Small intestine (tissue), 7 donors: ENCODE results near the gene DCAF4. TPM values are rescaled to one million over a fixed set of nuclear protein-coding genes. Genes with fewer than 3 reads are reported as not detected.
"Not testable (repeated sequence)": the region's sequence is repeated elsewhere in the genome, so short reads cannot be mapped to it uniquely, and the experiment has no call there.

Source experiments
- DNase-seq, 2 donors: peaks; one replicate each; pipeline versions ENCODE4 v3.0.0 to v3.0.0-alpha.2; 2013
- FAIRE-seq: peaks from 2 replicates; lab custom pipeline; 2012; peaks lifted over from hg19 to GRCh38; lab: Jason Lieb, UNC
- H3K27ac ChIP-seq, 3 donors: one replicate each; pipeline ENCODE4 v1.5.1; 2013; ENCODE audit warnings: low read length in 2 of 3, mild to moderate bottlenecking in 2 of 3, control low read depth in 1 of 3, inconsistent platforms in 1 of 3, low read depth in 1 of 3, moderate library complexity in 1 of 3
- H3K27me3 ChIP-seq, 3 donors: one replicate each; pipeline ENCODE4 v1.6.1; 2013; ENCODE audit warnings: low read length in 3 of 3, inconsistent platforms in 1 of 3; ENCODE audit not compliant: control insufficient read depth in 3 of 3, insufficient read depth in 3 of 3
- H3K36me3 ChIP-seq, 3 donors: one replicate each; pipeline ENCODE4 v1.6.1; 2013; ENCODE audit warnings: low read length in 3 of 3, inconsistent platforms in 1 of 3, low read depth in 1 of 3, mild to moderate bottlenecking in 1 of 3, moderate library complexity in 1 of 3; ENCODE audit not compliant: control insufficient read depth in 3 of 3, insufficient read depth in 2 of 3
- H3K4me1 ChIP-seq, 3 donors: one replicate each; pipeline ENCODE4 v1.6.1; 2013; ENCODE audit warnings: low read length in 2 of 3, inconsistent platforms in 1 of 3, low read depth in 1 of 3, mild to moderate bottlenecking in 1 of 3, moderate library complexity in 1 of 3; ENCODE audit not compliant: control insufficient read depth in 3 of 3, insufficient read depth in 2 of 3
- H3K4me3 ChIP-seq, 3 donors: one replicate each; pipeline ENCODE4 v1.5.1; 2013; ENCODE audit warnings: low read length in 3 of 3, control low read depth in 1 of 3, inconsistent platforms in 1 of 3, low read depth in 1 of 3, mild to moderate bottlenecking in 1 of 3, moderate library complexity in 1 of 3
- H3K9me3 ChIP-seq, 2 donors: one replicate each; pipeline ENCODE4 v1.6.1; 2013; ENCODE audit warnings: low read depth in 1 of 2, low read length in 1 of 2; ENCODE audit not compliant: control insufficient read depth in 2 of 2, insufficient read depth in 1 of 2
- WGBS, 3 donors: extraction: QIAGEN DNeasy Blood & Tissue Kit; methylation state at CpG; one replicate each; pipeline ENCODE4 v1.1.7; 2013; 5-methylcytosine and 5-hydroxymethylcytosine counted together
- polyA plus RNA-seq, 4 donors: library from polyadenylated mRNA; stranded (reverse) in 3 of 4; unstranded in 1 of 4; fragments of 200-250 nt in 3 of 4; fragments of 120-200 nt in 1 of 4; gene quantifications; one replicate each; pipeline versions ENCODE4 v1.2.1 to v1.2.3, GENCODE V29; 2013
- donor health status: healthy with polysubstance abuse.
- donor health status: control.
- donor health status: control.
- donor health status: Bipolar disorder and iron deficiency.
- donor health status: healthy.

DCAF4 gene
- polyA plus RNA-seq, 4 donors: 4.6 to 16.8 (median 8.5) TPM

DNA sequence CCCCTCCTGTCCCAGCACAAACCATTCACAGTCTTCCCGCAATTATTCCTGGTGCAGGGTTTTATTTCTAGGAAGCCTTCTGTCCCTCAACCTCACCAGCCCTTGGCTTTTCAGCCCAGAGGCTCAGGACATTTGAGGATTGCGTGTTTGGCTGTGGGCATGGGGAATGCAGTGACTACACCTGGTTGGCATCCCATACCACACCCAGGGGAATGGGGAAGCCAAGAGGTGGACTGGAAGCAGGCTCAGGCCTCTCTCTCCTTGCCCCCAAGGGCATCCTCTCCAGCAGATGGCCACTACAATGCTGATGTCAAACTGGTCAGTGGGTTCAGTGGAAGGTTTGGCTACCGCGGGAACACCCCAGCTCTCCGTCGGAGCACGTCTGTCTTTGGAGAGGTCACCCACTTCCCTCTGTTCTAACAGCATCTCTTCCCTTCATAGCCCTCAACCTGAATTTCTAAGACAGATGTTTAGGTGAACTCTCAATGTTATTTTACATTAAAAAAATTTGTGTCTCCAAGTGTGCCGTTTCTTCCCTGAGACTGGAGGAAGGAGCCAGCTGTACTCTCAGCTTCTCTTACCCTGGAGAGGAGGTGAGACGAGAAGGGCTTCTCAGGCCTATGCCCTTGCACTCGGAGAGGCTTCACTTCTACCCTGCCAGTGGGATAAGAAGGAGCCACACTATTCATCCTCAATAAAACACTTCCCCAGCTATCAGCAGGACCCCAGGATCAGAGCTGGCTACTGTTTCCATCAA is 35.5 kb downstream of the DCAF4 start:
- H3K27ac ChIP-seq: no peak overlapping the region
- no peak for DNase-seq
- no peaks in the 10 kb centered on the region for H3K27me3 ChIP-seq
- 85 to 91% (median 89%) methylated on average over 10 of the region's 10 CpGs for WGBS, 3 donors
- no peaks in the 10 kb centered on the region for H3K4me1 ChIP-seq
- no peaks in the 10 kb centered on the region for H3K9me3 ChIP-seq
- FAIRE-seq: no peak
- H3K36me3 ChIP-seq: peaks cover 4 to 48% (median 10%) of the 10 kb centered on the region in 3 donors
- H3K4me3 ChIP-seq: no peak overlapping the region

DNA sequence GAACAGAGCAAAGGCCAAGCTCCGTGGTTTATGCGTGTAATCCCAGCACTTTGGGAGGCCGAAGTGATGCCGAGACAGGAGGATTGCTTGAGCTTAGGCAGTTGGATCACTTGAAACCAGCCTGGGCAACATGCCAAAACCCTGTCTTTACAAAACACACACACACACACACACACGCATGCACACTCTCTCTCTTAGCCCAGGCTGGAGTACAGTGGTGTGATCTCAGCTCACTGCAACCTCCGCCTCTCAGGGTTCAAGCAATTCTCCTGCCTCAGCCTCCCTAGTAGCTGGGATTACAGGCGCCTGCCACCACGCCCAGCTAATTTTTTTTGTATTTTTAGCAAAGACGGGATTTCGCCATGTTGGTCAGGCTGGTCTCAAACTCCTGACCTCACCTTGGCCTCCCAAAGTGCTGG is 36.1 kb downstream of the DCAF4 start:
- H3K27me3 ChIP-seq, H3K9me3 ChIP-seq, FAIRE-seq, H3K4me1 ChIP-seq, DNase-seq, H3K4me3 ChIP-seq, H3K27ac ChIP-seq: not testable (repeated sequence)
- 75 to 82% (median 78%) methylated on average over 10 of the region's 10 CpGs for WGBS, 3 donors
- peaks cover 1 to 44% (median 9%) of the 10 kb centered on the region in 3 donors for H3K36me3 ChIP-seq

DNA sequence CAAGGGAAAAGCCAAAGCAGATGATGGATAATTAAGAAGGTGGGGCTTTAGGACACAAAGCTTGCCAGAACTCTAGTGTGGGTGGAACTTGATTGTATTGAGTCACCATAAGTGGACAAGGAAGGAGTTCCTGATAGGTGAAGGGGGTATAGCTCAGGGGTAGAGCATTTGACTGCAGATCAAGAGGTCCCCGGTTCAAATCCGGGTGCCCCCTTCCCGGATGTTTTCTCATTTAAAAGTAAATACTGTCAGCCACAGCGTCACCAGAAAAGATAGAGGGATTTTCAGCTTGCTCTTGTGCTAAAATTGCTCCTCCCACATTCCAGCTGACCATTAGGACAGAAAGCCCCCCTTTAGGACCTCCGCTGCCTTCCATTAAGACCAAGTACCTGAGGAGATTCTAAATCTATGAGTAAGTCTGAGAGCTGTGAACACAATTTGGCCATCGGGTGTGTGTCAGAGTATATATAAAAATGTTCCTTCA is 36.6 kb downstream of the DCAF4 start:
- Histone ChIP-seq H3K4me3 (no peak overlapping the region), H3K4me1 (no peaks in the 10 kb centered on the region), H3K9me3 (no peaks in the 10 kb centered on the region), H3K36me3 (peaks cover 2 to 40% (median 9%) of the 10 kb centered on the region in 3 donors), H3K27me3 (no peaks in the 10 kb centered on the region), H3K27ac (no peak overlapping the region)
- DNase-seq: peak in 1 of 2 donors; percentile 7
- FAIRE-seq: no peak
- WGBS, 3 donors: 55 to 65% (median 62%) methylated on average over 6 of the region's 6 CpGs

DNA sequence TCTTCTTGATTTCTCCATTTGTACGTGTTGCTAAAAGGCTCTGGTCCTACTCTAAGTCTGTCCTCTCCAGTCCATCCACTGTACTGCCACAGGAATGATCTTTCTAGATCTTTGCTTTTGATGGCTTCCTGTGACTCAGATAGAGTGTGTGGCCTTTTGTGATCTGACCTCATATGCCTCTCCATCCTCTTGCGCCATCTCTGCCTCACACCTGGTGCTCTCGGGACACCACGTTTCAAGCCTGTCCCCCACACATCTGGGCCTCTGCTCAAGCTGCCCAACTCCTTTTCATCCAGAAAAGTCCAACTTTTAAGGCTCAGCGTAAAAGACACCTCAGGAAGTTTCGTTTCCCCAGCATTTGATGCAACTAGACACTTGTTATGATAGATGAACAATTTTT is 39.0 kb downstream of the DCAF4 start:
- DNase-seq (no peak), FAIRE-seq (no peak)
- no peaks in the 10 kb centered on the region for H3K27me3 ChIP-seq
- no peaks in the 10 kb centered on the region for H3K4me1 ChIP-seq
- no peak overlapping the region for H3K4me3 ChIP-seq
- peaks cover 3 to 40% (median 5%) of the 10 kb centered on the region in 3 donors for H3K36me3 ChIP-seq
- no peak overlapping the region for H3K27ac ChIP-seq
- no peaks in the 10 kb centered on the region for H3K9me3 ChIP-seq
- 77 to 83% (median 79%) methylated on average over 6 of the region's 6 CpGs for WGBS, 3 donors

DNA sequence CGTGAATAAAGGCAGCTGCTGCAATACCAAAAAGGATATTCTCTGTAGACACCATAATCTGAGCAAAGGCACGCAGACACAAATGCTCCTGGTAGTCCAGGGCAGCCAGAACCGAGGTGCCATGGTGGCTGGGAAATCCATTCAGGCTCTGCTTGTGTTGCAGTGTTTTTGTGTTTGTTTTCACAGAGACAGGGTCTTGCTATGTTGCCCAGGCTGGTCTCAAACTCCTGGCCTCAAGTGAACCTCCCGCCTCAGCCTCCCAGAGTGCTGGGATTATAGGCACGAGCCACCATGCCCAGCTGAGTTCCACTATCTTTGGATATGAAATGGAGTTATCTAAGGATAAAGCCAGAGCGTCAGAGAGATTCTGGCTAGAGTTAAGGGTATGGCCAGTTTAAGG is 39.8 kb downstream of the DCAF4 start:
- FAIRE-seq (no peak), DNase-seq (no peak)
- WGBS, 3 donors: 95 to 96% (median 96%) methylated on average over 6 of the region's 6 CpGs
- Histone ChIP-seq H3K36me3 (peaks cover 3 to 40% (median 6%) of the 10 kb centered on the region in 3 donors), H3K27me3 (no peaks in the 10 kb centered on the region), H3K9me3 (no peaks in the 10 kb centered on the region), H3K4me1 (no peaks in the 10 kb centered on the region), H3K4me3 (no peak overlapping the region), H3K27ac (no peak overlapping the region)

DNA sequence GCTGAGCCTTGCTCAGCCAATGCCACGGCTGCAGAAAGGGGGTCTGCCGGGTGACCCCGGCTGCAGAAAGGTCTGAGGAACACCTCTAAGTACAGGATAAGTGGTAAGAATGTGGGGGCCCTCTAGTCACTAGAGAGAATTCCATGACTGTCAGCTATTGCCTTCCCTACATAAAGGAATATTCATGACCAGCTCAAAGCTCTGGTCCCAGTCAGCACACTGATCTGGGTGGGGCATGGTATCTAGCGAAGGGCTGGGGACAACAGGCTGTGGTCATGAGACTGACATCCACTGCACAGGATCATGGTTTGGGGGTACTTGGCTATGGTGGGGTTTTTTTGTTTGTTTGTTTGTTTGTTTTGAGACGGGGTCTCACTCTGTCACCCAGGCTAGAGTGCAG is 42.1 kb downstream of the DCAF4 start:
- Histone ChIP-seq H3K4me1 (no peaks in the 10 kb centered on the region), H3K9me3 (no peaks in the 10 kb centered on the region), H3K27me3 (no peaks in the 10 kb centered on the region), H3K36me3 (peaks cover 3 to 47% (median 6%) of the 10 kb centered on the region in 3 donors), H3K4me3 (no peak overlapping the region), H3K27ac (no peak overlapping the region)
- DNase-seq (no peak), FAIRE-seq (no peak)
- WGBS, 3 donors: 94 to 97% (median 95%) methylated on average over 5 of the region's 5 CpGs

DNA sequence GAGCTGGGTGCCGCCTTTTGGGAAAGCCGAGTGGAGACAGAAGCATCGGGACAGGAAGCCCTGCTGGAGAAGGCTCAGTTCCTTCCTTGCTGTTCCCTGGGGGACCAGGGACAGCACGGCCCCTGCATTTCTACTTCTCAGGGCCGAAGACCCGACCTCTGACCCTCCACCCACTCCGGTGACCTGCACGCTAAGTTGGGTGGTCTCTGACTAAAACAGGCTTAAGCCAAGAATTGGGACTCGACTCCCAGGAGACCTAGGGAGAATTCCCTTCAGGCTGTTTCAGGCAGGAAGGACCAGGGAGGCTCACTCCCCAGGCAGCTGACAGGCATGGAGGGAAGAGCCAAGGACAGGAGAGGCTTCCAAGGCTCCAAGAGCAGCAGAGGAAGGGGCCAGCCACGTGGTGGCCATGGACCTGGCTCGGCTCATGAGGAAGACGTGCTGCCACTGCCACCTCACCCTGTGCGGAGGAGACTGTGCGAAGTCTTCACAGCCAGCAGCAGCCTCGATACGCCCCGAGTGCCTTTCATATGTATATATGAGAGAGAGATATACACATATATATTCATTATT is 43.9 kb downstream of the DCAF4 start:
- Histone ChIP-seq H3K36me3 (peaks cover 7 to 64% (median 21%) of the 10 kb centered on the region in 3 donors), H3K27ac (no peak overlapping the region), H3K27me3 (no peaks in the 10 kb centered on the region), H3K9me3 (no peaks in the 10 kb centered on the region), H3K4me1 (no peaks in the 10 kb centered on the region), H3K4me3 (no peak overlapping the region)
- DNase-seq: no peak
- WGBS, 3 donors: 89 to 93% (median 90%) methylated on average over 17 of the region's 17 CpGs
- FAIRE-seq: no peak

DNA sequence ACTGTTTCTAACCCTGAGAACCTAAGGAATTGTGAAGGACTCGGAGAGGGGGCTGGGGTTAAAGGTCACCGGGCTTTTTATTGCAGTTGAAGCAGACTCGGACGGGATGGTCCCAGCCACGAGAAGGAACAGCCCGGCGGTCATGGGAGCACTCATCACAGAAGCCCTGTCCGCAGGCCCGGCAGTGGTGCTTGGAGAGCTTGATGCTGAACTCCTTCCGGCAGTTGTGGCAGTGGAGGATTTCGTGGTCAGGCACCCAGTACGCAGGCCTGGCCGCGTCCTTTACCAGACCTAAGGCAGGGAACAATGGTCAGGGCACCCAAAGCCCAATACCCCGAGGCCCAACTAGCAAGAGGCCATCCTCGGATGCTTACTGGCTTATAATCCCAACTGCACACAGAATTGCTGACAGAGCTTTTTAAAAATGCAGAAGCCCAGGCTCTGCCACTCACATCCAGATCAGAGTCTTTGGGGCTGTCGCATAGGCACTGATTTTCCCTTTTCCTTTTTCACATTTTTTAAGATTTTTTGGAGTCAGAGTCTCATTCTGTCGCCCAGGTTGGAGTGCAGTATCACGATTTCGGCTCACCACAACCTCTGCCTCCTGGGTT is 44.7 kb downstream of the DCAF4 start:
- peaks cover 7 to 69% (median 22%) of the 10 kb centered on the region in 3 donors for H3K36me3 ChIP-seq
- H3K4me3 ChIP-seq: no peak overlapping the region
- no peak for DNase-seq
- H3K9me3 ChIP-seq: no peaks in the 10 kb centered on the region
- H3K4me1 ChIP-seq: no peaks in the 10 kb centered on the region
- no peaks in the 10 kb centered on the region for H3K27me3 ChIP-seq
- WGBS, 3 donors: 89 to 96% (median 93%) methylated on average over 20 of the region's 20 CpGs
- H3K27ac ChIP-seq: no peak overlapping the region
- no peak for FAIRE-seq
